SK-N-SH (cell line): ENCODE data around the gene MYRF.

Experiments used
- CTCF ChIP-seq: fragments of 200-600 bp; sonication (generic); IDR thresholded peaks from 2 replicates; pipeline ENCODE4 v1.6.1; 2017; ENCODE audit warnings: antibody characterized with exemption, mild to moderate bottlenecking, moderate library complexity
- ELF1 ChIP-seq: IDR thresholded peaks from 2 replicates; pipeline ENCODE4 v1.4.0; 2012
- EP300 ChIP-seq, 2 experiments: IDR thresholded peaks; 2 replicates each; pipeline versions ENCODE4 v1.4.0 to v1.6.1; 2012; ENCODE audit warnings: borderline replicate concordance in 1 of 2, low read depth in 1 of 2, low read length in 1 of 2
- EZH2phosphoT487 ChIP-seq: fragments of 200-600 bp; sonication (generic); IDR thresholded peaks from 2 replicates; pipeline ENCODE4 v1.6.1; 2017; ENCODE audit warnings: low read depth, mixed run types, mild to moderate bottlenecking, antibody characterized with exemption, moderate library complexity, borderline replicate concordance
- FOXM1 ChIP-seq: IDR thresholded peaks from 2 replicates; pipeline ENCODE4 v1.4.0; 2012; ENCODE audit warnings: low read depth, mild to moderate bottlenecking
- GABPA ChIP-seq: IDR thresholded peaks from 2 replicates; pipeline ENCODE4 v1.4.0; 2012; ENCODE audit warnings: low read depth, mild to moderate bottlenecking
- IRF3 ChIP-seq: fragments of 150-350 bp; IDR thresholded peaks from 2 replicates; pipeline ENCODE4 v1.6.1; 2016; ENCODE audit warnings: mild to moderate bottlenecking, low read depth, low read length
- MAX ChIP-seq: IDR thresholded peaks from 2 replicates; pipeline ENCODE4 v1.4.0; 2012; ENCODE audit warnings: low read depth
- REST ChIP-seq: IDR thresholded peaks from 2 replicates; pipeline ENCODE4 v1.6.1; 2012; ENCODE audit warnings: mild to moderate bottlenecking, low read depth, low read length, moderate library complexity
- SMC3 ChIP-seq: IDR thresholded peaks from 2 replicates; pipeline ENCODE4 v1.6.1; 2012; ENCODE audit warnings: low read depth, low read length, improper control_type of control experiment
- USF2 ChIP-seq: fragments of 150-350 bp; IDR thresholded peaks from 2 replicates; pipeline ENCODE4 v1.6.1; 2017; ENCODE audit warnings: antibody characterized with exemption, low read length, low read depth, borderline replicate concordance

GRCh38 chr11:61728940-61729219 is 23.6 kb upstream of the MYRF start:
- no peak for TF ChIP-seq CTCF
- TF ChIP-seq EZH2phosphoT487 = no peak
- no peak for TF ChIP-seq FOXM1
- no peak for TF ChIP-seq MAX
- TF ChIP-seq GABPA = no peak
- TF ChIP-seq SMC3 = no peak
- no peak for TF ChIP-seq REST
- no peak for TF ChIP-seq EP300 (IDR thresholded peaks at IDR 0.05; ENCODE audit: borderline replicate concordance in 1 of 2, low read depth in 1 of 2, low read length in 1 of 2)
- TF ChIP-seq IRF3 = no peak
- no peak for TF ChIP-seq USF2
- no peak for TF ChIP-seq ELF1
